ENCODE results near the gene GAD2. TPM values are rescaled to one million over a fixed set of nuclear protein-coding genes. Genes with fewer than 3 reads are reported as not detected.
A peak's percentile ranks its signal among the peaks of the same experiment; 100 is the strongest.

Gene GAD2
- not detected for polyA plus RNA-seq (2013, experiment 1 of 2)
- not detected for polyA plus RNA-seq (2013, experiment 2 of 2)

DNA sequence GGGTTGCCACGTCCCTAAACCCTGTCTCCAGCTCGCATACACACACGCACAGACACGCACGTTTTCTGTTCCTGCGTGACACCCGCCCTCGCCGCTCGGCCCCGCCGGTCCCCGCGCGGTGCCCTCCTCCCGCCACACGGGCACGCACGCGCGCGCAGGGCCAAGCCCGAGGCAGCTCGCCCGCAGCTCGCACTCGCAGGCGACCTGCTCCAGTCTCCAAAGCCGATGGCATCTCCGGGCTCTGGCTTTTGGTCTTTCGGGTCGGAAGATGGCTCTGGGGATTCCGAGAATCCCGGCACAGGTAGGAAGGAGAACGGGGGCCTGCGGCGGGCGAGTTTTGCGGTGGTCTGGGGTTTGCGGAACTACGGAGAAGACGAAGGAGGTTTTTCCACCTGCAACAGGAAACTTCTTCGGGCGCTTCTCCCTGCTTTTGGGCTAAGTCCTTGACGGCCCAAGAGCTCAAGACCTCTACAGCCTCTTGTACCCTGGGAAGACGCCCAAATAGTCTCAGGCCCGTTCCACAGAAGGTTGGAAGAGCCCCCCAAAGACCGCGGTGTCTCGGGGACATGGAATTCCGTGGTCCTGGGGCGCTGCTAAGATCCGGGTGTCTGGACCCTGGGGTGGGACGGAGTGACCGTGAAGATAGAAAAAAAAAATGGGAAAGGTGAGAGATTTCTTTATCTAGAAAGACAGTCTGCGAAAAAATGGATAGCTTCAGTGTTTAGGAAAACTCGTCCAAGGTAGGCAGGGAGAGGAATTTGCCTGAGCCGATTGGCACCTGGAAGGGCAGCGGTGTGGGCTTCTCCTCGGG lies at the start of gene GAD2:
Gene GAD2, plus strand, starts transcription at position 190 of the 811 bp plus-strand sequence. Its CDS starts 36 bp downstream, at position 226.
- Histone ChIP-seq H3K27me3 (ENCODE audit: control insufficient read depth in 1 of 2, insufficient read depth in 1 of 2, low read length in 2 of 2) (peaks cover 85 to 100% of the 10 kb centered on the region in 2 experiments), H4K91ac (ENCODE audit: low read length) (no peak within 1 kb of the TSS), H3K14ac (ENCODE audit: low read length in 2 of 2) (no peak within 1 kb of the TSS), H3K79me1 (replicated peaks; ENCODE audit: low read length, poor library complexity, severe bottlenecking) (no peaks in the 10 kb centered on the region), H3K9me3 (ENCODE audit: control insufficient read depth, low read length) (peaks cover 4% of the 10 kb centered on the region), H3K36me3 (ENCODE audit: control insufficient read depth in 1 of 2, insufficient read depth in 2 of 2, low read depth in 1 of 2, low read length in 2 of 2) (no peaks in the 10 kb centered on the region), H2AK5ac (ENCODE audit: low read length, severe bottlenecking) (no peak within 1 kb of the TSS), H3K18ac (ENCODE audit: low read depth in 1 of 2, low read length in 2 of 2) (no peak within 1 kb of the TSS), H2BK15ac (ENCODE audit: low read depth, poor library complexity, severe bottlenecking) (no peak within 1 kb of the TSS), H2BK12ac (ENCODE audit: low read length in 2 of 2) (no peak within 1 kb of the TSS), H3K9ac (ENCODE audit: low read length) (no peak within 1 kb of the TSS), H3K4me2 (ENCODE audit: low read length, poor library complexity, severe bottlenecking) (peak within 1 kb of the TSS; percentile 29), H4K8ac (ENCODE audit: low read length) (no peak within 1 kb of the TSS), H3K23ac (ENCODE audit: low read length in 2 of 2) (no peak within 1 kb of the TSS), H3K27ac (ENCODE audit: low read length, poor library complexity, severe bottlenecking) (no peak within 1 kb of the TSS), H2BK5ac (ENCODE audit: low read depth, low read length, poor library complexity, severe bottlenecking) (no peak within 1 kb of the TSS), H2BK120ac (ENCODE audit: low read depth, low read length) (no peak within 1 kb of the TSS), H3K4ac (ENCODE audit: low read depth in 1 of 2, low read length in 2 of 2) (no peak within 1 kb of the TSS), H3K4me3 (ENCODE audit: insufficient read depth in 1 of 2, low read depth in 1 of 2, low read length in 2 of 2) (peak within 1 kb of the TSS in 1 of 2 experiments; percentile 32), H3K4me1 (ENCODE audit: control insufficient read depth, insufficient read depth, low read depth, low read length) (peaks cover 22% of the 10 kb centered on the region), H2AFZ (ENCODE audit: low read depth, low read length) (no peak within 1 kb of the TSS)
- 3% methylated on average over 60 of the region's 60 CpGs for WGBS
- DNase-seq: no peak

DNA sequence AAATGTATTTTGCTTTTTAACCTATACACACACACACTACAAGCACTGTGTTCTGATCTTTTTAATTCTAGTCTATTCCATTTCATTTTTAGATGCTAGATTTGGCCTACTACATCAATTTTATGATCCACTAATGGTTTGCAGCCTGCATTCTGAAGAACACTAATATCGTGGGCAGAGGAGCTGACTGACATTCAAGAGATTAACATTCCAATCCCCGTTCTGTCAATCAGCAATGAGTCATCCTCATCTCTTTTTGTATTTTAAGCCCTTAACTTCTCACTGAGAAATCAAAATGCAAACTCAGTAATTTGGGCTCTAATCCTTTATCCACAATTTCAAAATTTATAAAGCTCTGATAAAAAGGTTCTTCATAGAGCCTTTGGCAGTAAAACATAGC lies 47.1 kb upstream of the GAD2 start:
- Histone ChIP-seq H2AK5ac (ENCODE audit: low read length, severe bottlenecking) (no peak overlapping the region), H3K4me1 (ENCODE audit: control insufficient read depth, insufficient read depth, low read depth, low read length) (no peaks in the 10 kb centered on the region), H3K4me2 (ENCODE audit: low read length, poor library complexity, severe bottlenecking) (no peak overlapping the region), H3K23ac (ENCODE audit: low read length in 2 of 2) (no peak overlapping the region), H2BK15ac (ENCODE audit: low read depth, poor library complexity, severe bottlenecking) (no peak overlapping the region), H3K4ac (ENCODE audit: low read depth in 1 of 2, low read length in 2 of 2) (no peak overlapping the region), H2BK5ac (ENCODE audit: low read depth, low read length, poor library complexity, severe bottlenecking) (no peak overlapping the region), H3K4me3 (ENCODE audit: insufficient read depth in 1 of 2, low read depth in 1 of 2, low read length in 2 of 2) (no peak overlapping the region), H2BK120ac (ENCODE audit: low read depth, low read length) (no peak overlapping the region), H2BK12ac (ENCODE audit: low read length in 2 of 2) (no peak overlapping the region), H3K36me3 (ENCODE audit: control insufficient read depth in 1 of 2, insufficient read depth in 2 of 2, low read depth in 1 of 2, low read length in 2 of 2) (no peaks in the 10 kb centered on the region), H3K27ac (ENCODE audit: low read length, poor library complexity, severe bottlenecking) (no peak overlapping the region), H2AFZ (ENCODE audit: low read depth, low read length) (no peak overlapping the region), H4K91ac (ENCODE audit: low read length) (no peak overlapping the region), H3K9ac (ENCODE audit: low read length) (no peak overlapping the region), H3K18ac (ENCODE audit: low read depth in 1 of 2, low read length in 2 of 2) (no peak overlapping the region), H3K79me1 (replicated peaks; ENCODE audit: low read length, poor library complexity, severe bottlenecking) (no peaks in the 10 kb centered on the region), H3K9me3 (ENCODE audit: control insufficient read depth, low read length) (no peaks in the 10 kb centered on the region), H4K8ac (ENCODE audit: low read length) (no peak overlapping the region), H3K27me3 (ENCODE audit: control insufficient read depth in 1 of 2, insufficient read depth in 1 of 2, low read length in 2 of 2) (no peaks in the 10 kb centered on the region), H3K14ac (ENCODE audit: low read length in 2 of 2) (no peak overlapping the region)
- no peak for DNase-seq
- WGBS: 53% methylated on average over 2 of the region's 2 CpGs

DNA sequence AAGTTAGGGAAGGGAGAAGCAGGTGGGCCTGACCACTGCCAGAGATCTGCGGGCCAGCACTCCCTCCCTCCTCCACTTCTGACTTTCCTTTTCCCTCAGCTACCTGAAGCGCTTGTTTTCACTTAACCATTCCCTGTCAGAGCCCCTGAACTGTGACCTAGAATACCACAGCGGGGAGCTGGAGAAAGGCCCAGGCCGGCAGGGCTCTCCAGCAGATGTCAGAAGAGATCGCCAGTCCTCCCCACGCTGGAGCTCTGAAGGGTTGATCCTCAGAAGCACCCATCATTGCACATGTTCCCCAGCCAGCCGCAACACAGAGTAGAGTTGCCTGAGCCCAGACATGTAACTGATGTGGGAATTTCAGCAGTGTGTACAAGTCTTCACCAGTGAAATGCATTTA lies 44.4 kb upstream of the GAD2 start:
- no peaks in the 10 kb centered on the region for H3K36me3 ChIP-seq (ENCODE audit: control insufficient read depth in 1 of 2, insufficient read depth in 2 of 2, low read depth in 1 of 2, low read length in 2 of 2)
- H2BK15ac ChIP-seq (ENCODE audit: low read depth, poor library complexity, severe bottlenecking): no peak overlapping the region
- no peak overlapping the region for H4K8ac ChIP-seq (ENCODE audit: low read length)
- no peak overlapping the region for H3K4me2 ChIP-seq (ENCODE audit: low read length, poor library complexity, severe bottlenecking)
- no peak overlapping the region for H2BK5ac ChIP-seq (ENCODE audit: low read depth, low read length, poor library complexity, severe bottlenecking)
- no peak overlapping the region for H3K14ac ChIP-seq (ENCODE audit: low read length in 2 of 2)
- no peak overlapping the region for H3K18ac ChIP-seq (ENCODE audit: low read depth in 1 of 2, low read length in 2 of 2)
- no peak overlapping the region for H4K91ac ChIP-seq (ENCODE audit: low read length)
- no peaks in the 10 kb centered on the region for H3K9me3 ChIP-seq (ENCODE audit: control insufficient read depth, low read length)
- H2BK12ac ChIP-seq (ENCODE audit: low read length in 2 of 2): no peak overlapping the region
- no peak overlapping the region for H3K27ac ChIP-seq (ENCODE audit: low read length, poor library complexity, severe bottlenecking)
- H3K9ac ChIP-seq (ENCODE audit: low read length): no peak overlapping the region
- WGBS: 67% methylated on average over 6 of the region's 7 CpGs
- H3K79me1 ChIP-seq (replicated peaks; ENCODE audit: low read length, poor library complexity, severe bottlenecking): no peaks in the 10 kb centered on the region
- no peak overlapping the region for H3K23ac ChIP-seq (ENCODE audit: low read length in 2 of 2)
- H3K4me3 ChIP-seq (ENCODE audit: insufficient read depth in 1 of 2, low read depth in 1 of 2, low read length in 2 of 2): no peak overlapping the region
- no peak overlapping the region for H2BK120ac ChIP-seq (ENCODE audit: low read depth, low read length)
- no peak for DNase-seq
- no peak overlapping the region for H2AK5ac ChIP-seq (ENCODE audit: low read length, severe bottlenecking)
- H2AFZ ChIP-seq (ENCODE audit: low read depth, low read length): no peak overlapping the region
- no peaks in the 10 kb centered on the region for H3K4me1 ChIP-seq (ENCODE audit: control insufficient read depth, insufficient read depth, low read depth, low read length)
- H3K4ac ChIP-seq (ENCODE audit: low read depth in 1 of 2, low read length in 2 of 2): no peak overlapping the region
- H3K27me3 ChIP-seq (ENCODE audit: control insufficient read depth in 1 of 2, insufficient read depth in 1 of 2, low read length in 2 of 2): no peaks in the 10 kb centered on the region

DNA sequence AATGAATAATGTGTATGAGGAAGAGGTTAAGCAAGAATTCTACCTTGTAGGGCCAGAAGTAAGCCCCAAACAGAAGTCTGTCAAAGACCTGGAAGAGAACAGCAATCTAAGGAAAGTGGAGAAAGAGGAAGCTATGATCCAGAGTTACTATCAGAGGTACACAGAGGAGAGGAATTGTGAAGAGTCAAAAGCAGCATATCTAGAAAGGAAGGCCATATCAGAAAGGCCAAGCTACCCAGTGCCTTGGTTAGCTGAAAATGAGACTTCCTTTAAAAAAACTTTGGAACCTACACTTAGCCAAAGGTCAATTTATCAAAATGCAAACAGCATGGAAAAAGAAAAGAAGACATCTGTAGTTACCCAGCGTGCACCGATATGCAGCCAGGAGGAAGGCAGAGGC lies 42.7 kb upstream of the GAD2 start:
- DNase-seq: no peak
- Histone ChIP-seq H3K4me1 (ENCODE audit: control insufficient read depth, insufficient read depth, low read depth, low read length) (no peaks in the 10 kb centered on the region), H2BK120ac (ENCODE audit: low read depth, low read length) (no peak overlapping the region), H3K18ac (ENCODE audit: low read depth in 1 of 2, low read length in 2 of 2) (no peak overlapping the region), H4K91ac (ENCODE audit: low read length) (no peak overlapping the region), H3K9me3 (ENCODE audit: control insufficient read depth, low read length) (no peaks in the 10 kb centered on the region), H3K4ac (ENCODE audit: low read depth in 1 of 2, low read length in 2 of 2) (no peak overlapping the region), H2BK5ac (ENCODE audit: low read depth, low read length, poor library complexity, severe bottlenecking) (no peak overlapping the region), H2BK15ac (ENCODE audit: low read depth, poor library complexity, severe bottlenecking) (no peak overlapping the region), H2AK5ac (ENCODE audit: low read length, severe bottlenecking) (no peak overlapping the region), H2BK12ac (ENCODE audit: low read length in 2 of 2) (no peak overlapping the region), H3K79me1 (replicated peaks; ENCODE audit: low read length, poor library complexity, severe bottlenecking) (no peaks in the 10 kb centered on the region), H3K27ac (ENCODE audit: low read length, poor library complexity, severe bottlenecking) (no peak overlapping the region), H3K27me3 (ENCODE audit: control insufficient read depth in 1 of 2, insufficient read depth in 1 of 2, low read length in 2 of 2) (no peaks in the 10 kb centered on the region), H3K4me2 (ENCODE audit: low read length, poor library complexity, severe bottlenecking) (no peak overlapping the region), H3K4me3 (ENCODE audit: insufficient read depth in 1 of 2, low read depth in 1 of 2, low read length in 2 of 2) (no peak overlapping the region), H4K8ac (ENCODE audit: low read length) (no peak overlapping the region), H3K23ac (ENCODE audit: low read length in 2 of 2) (no peak overlapping the region), H2AFZ (ENCODE audit: low read depth, low read length) (no peak overlapping the region), H3K36me3 (ENCODE audit: control insufficient read depth in 1 of 2, insufficient read depth in 2 of 2, low read depth in 1 of 2, low read length in 2 of 2) (no peaks in the 10 kb centered on the region), H3K14ac (ENCODE audit: low read length in 2 of 2) (no peak overlapping the region), H3K9ac (ENCODE audit: low read length) (no peak overlapping the region)
- WGBS: 43% methylated on average over 2 of the region's 2 CpGs
